WERI-Rb-1 (cell line): ENCODE data around the gene MXD4.

Experiments used
- DNase-seq: peaks from one replicate; pipeline ENCODE4 v3.0.0-alpha.2; 2020
- H3K27ac ChIP-seq: fragments of 250-450 bp; sonication (Bioruptor Pico); 2 replicates; pipeline ENCODE4 v1.5.1; 2020; ENCODE audit warnings: mild to moderate bottlenecking, moderate library complexity
- H3K27me3 ChIP-seq: fragments of 250-450 bp; sonication (Bioruptor Pico); 2 replicates; pipeline ENCODE4 v1.5.1; 2021; ENCODE audit warnings: mild to moderate bottlenecking, low read depth, moderate library complexity; ENCODE audit not compliant: insufficient read depth, severe bottlenecking
- H3K36me3 ChIP-seq: fragments of 250-450 bp; sonication (Bioruptor Pico); 2 replicates; pipeline ENCODE4 v1.5.1; 2020; ENCODE audit warnings: mild to moderate bottlenecking, moderate library complexity
- H3K4me3 ChIP-seq: 2 replicates; pipeline ENCODE4 v1.5.1; 2011; ENCODE audit warnings: low read depth, mild to moderate bottlenecking, control low read depth, low read length
- H3K9me3 ChIP-seq: fragments of 250-450 bp; sonication (Bioruptor Pico); 2 replicates; pipeline ENCODE4 v1.5.1; 2021; ENCODE audit warnings: mild to moderate bottlenecking, moderate library complexity; ENCODE audit not compliant: severe bottlenecking
- CTCF ChIP-seq: IDR thresholded peaks from 2 replicates; pipeline ENCODE4 v1.5.1; 2011; ENCODE audit warnings: low read depth, mild to moderate bottlenecking, control low read depth, inconsistent platforms, low read length

Gene MXD4

GRCh38 chr4:2264481-2265041 lies 2.7 kb upstream of the MXD4 start:
- Histone ChIP-seq H3K36me3 (peaks cover 12% of the 10 kb centered on the region), H3K27ac (no peak overlapping the region), H3K27me3 (no peaks in the 10 kb centered on the region), H3K9me3 (no peaks in the 10 kb centered on the region), H3K4me3 (no peak overlapping the region)
- no peak for TF ChIP-seq CTCF
- DNase-seq: no peak

- Histone ChIP-seq H3K36me3 (peaks cover 18% of the 10 kb centered on the region), H3K9me3 (no peaks in the 10 kb centered on the region), H3K27me3 (no peaks in the 10 kb centered on the region), H3K4me3 (no peak overlapping the region), H3K27ac (no peak overlapping the region)
- DNase-seq: no peak
- no peak for TF ChIP-seq CTCF
Measured at GRCh38 chr4:2263926-2264321, 2.0 kb upstream of the MXD4 start.

- H3K27ac ChIP-seq: peak overlapping the region; percentile 93
- H3K27me3 ChIP-seq: no peaks in the 10 kb centered on the region
- no peak for TF ChIP-seq CTCF
- peak overlapping the region; percentile 47 for H3K4me3 ChIP-seq
- peaks cover 28% of the 10 kb centered on the region for H3K36me3 ChIP-seq
- H3K9me3 ChIP-seq: no peaks in the 10 kb centered on the region
- no peak for DNase-seq
Measured at GRCh38 chr4:2262944-2263250, 988 bp upstream of the MXD4 start.

GRCh38 chr4:2262145-2262943 lies 435 bp upstream of the MXD4 start:
- H3K4me3 ChIP-seq: peak overlapping the region; percentile 47
- H3K27ac ChIP-seq: peak overlapping the region; percentile 93
- H3K27me3 ChIP-seq: no peaks in the 10 kb centered on the region
- peaks cover 34% of the 10 kb centered on the region for H3K36me3 ChIP-seq
- no peaks in the 10 kb centered on the region for H3K9me3 ChIP-seq
- peak; percentile 99 for DNase-seq
- TF ChIP-seq CTCF: no peak

GRCh38 chr4:2261110-2261852 lies 628 bp downstream of the MXD4 start:
- Histone ChIP-seq H3K27ac (peak overlapping the region; percentile 91), H3K9me3 (no peaks in the 10 kb centered on the region), H3K27me3 (no peaks in the 10 kb centered on the region), H3K4me3 (peak overlapping the region; percentile 69), H3K36me3 (peaks cover 41% of the 10 kb centered on the region)
- TF ChIP-seq CTCF: no peak
- peak; percentile 28 for DNase-seq
